Liver (tissue), 9 donors: ENCODE results near the gene MGAT5. TPM values are rescaled to one million over a fixed set of nuclear protein-coding genes. Genes with fewer than 3 reads are reported as not detected.

ENCODE experiments used
- DNase-seq: peaks from one replicate; pipeline ENCODE4 v3.0.0-alpha.2; 2017; ENCODE audit warnings: low spot score
- H3K27ac ChIP-seq, 2 donors: one replicate each; pipeline ENCODE4 v1.7.0; 2013; ENCODE audit warnings: inconsistent platforms in 2 of 2, low read length in 2 of 2, control low read depth in 1 of 2, low read depth in 1 of 2, mild to moderate bottlenecking in 1 of 2
- H3K27me3 ChIP-seq, 4 donors: one replicate each; pipeline versions ENCODE4 v1.6.1 to v1.7.0; 2013; ENCODE audit warnings: low read length in 3 of 4, inconsistent platforms in 1 of 4, mild to moderate bottlenecking in 1 of 4, moderate library complexity in 1 of 4; ENCODE audit not compliant: control insufficient read depth in 4 of 4, insufficient read depth in 4 of 4
- H3K36me3 ChIP-seq, 4 donors: one replicate each; pipeline versions ENCODE4 v1.6.1 to v1.7.0; 2013; ENCODE audit warnings: low read length in 3 of 4, mild to moderate bottlenecking in 3 of 4, low read depth in 1 of 4, moderate library complexity in 1 of 4; ENCODE audit not compliant: control insufficient read depth in 4 of 4, insufficient read depth in 3 of 4
- H3K4me1 ChIP-seq, 4 donors: one replicate each; pipeline versions ENCODE4 v1.6.1 to v1.7.0; 2013; ENCODE audit warnings: low read length in 3 of 4, mild to moderate bottlenecking in 3 of 4, moderate library complexity in 1 of 4; ENCODE audit not compliant: control insufficient read depth in 4 of 4, insufficient read depth in 4 of 4
- H3K4me3 ChIP-seq, 3 donors: one replicate each; pipeline versions ENCODE4 v1.6.1 to v1.7.0; 2013; ENCODE audit warnings: low read length in 3 of 3, control low read depth in 1 of 3, low read depth in 1 of 3, mild to moderate bottlenecking in 1 of 3
- H3K9ac ChIP-seq, 2 donors: one replicate each; pipeline ENCODE4 v1.7.0; 2013; ENCODE audit warnings: low read length in 2 of 2, mild to moderate bottlenecking in 2 of 2, moderate library complexity in 2 of 2, control low read depth in 1 of 2, low read depth in 1 of 2
- H3K9me3 ChIP-seq, 4 donors: one replicate each; pipeline versions ENCODE4 v1.6.1 to v1.7.0; 2013; ENCODE audit warnings: low read length in 3 of 4; ENCODE audit not compliant: control insufficient read depth in 4 of 4
- ATF3 ChIP-seq: IDR thresholded peaks from 2 replicates; pipeline ENCODE4 v1.6.1; 2016; ENCODE audit warnings: antibody characterized with exemption
- EGR1 ChIP-seq, 2 donors: IDR thresholded peaks; 2 replicates each; pipeline ENCODE4 v1.6.1; 2016 to 2018; ENCODE audit warnings: antibody characterized with exemption in 2 of 2, low read depth in 2 of 2
- FOXA1 ChIP-seq: IDR thresholded peaks from 2 replicates; pipeline ENCODE4 v1.6.1; 2016; ENCODE audit warnings: antibody characterized with exemption
- FOXA2 ChIP-seq: IDR thresholded peaks from 2 replicates; pipeline ENCODE4 v1.6.1; 2016; ENCODE audit warnings: antibody characterized with exemption
- GABPA ChIP-seq, 2 donors: IDR thresholded peaks in 1 of 2; conservative IDR thresholded peaks in 1 of 2; 2 replicates each; pipeline ENCODE4 v1.6.1; 2016; ENCODE audit warnings: antibody characterized with exemption in 2 of 2, mild to moderate bottlenecking in 1 of 2, moderate library complexity in 1 of 2
- HNF4A ChIP-seq, 2 donors: conservative IDR thresholded peaks; 2 replicates each; pipeline ENCODE4 v1.6.1; 2016; ENCODE audit warnings: antibody characterized with exemption in 2 of 2, mild to moderate bottlenecking in 2 of 2
- HNF4G ChIP-seq: IDR thresholded peaks from 2 replicates; pipeline ENCODE4 v1.6.1; 2016; ENCODE audit warnings: antibody characterized with exemption
- JUND ChIP-seq, 2 donors: IDR thresholded peaks; 2 replicates each; pipeline ENCODE4 v1.6.1; 2016; ENCODE audit warnings: antibody characterized with exemption in 2 of 2
- NR2F2 ChIP-seq: IDR thresholded peaks from 2 replicates; pipeline ENCODE4 v1.6.1; 2016; ENCODE audit warnings: antibody characterized with exemption
- RAD21 ChIP-seq, 2 donors: IDR thresholded peaks; 2 replicates each; pipeline ENCODE4 v1.6.1; 2016; ENCODE audit warnings: antibody characterized with exemption in 2 of 2, mild to moderate bottlenecking in 2 of 2
- REST ChIP-seq: IDR thresholded peaks from 2 replicates; pipeline ENCODE4 v1.6.1; 2016; ENCODE audit warnings: antibody characterized with exemption, mild to moderate bottlenecking
- RXRA ChIP-seq, 2 donors: IDR thresholded peaks; 2 replicates each; pipeline ENCODE4 v1.6.1; 2017 to 2018; ENCODE audit warnings: antibody characterized with exemption in 2 of 2, mild to moderate bottlenecking in 1 of 2
- SP1 ChIP-seq: IDR thresholded peaks from 2 replicates; pipeline ENCODE4 v1.6.1; 2018; ENCODE audit warnings: antibody characterized with exemption, mild to moderate bottlenecking
- TAF1 ChIP-seq: conservative IDR thresholded peaks from 2 replicates; pipeline ENCODE4 v1.6.1; 2016; ENCODE audit warnings: antibody characterized with exemption, mild to moderate bottlenecking
- YY1 ChIP-seq: IDR thresholded peaks from 2 replicates; pipeline ENCODE4 v1.6.1; 2016; ENCODE audit warnings: antibody characterized with exemption, mild to moderate bottlenecking
- ZBTB33 ChIP-seq: IDR thresholded peaks from 2 replicates; pipeline ENCODE4 v1.6.1; 2016; ENCODE audit warnings: antibody characterized with exemption
- WGBS: extraction: QIAGEN DNeasy Blood & Tissue Kit; methylation state at CpG from one replicate; pipeline ENCODE4 v1.1.7; 2013; 5-methylcytosine and 5-hydroxymethylcytosine counted together
- polyA plus RNA-seq, 2 donors: library from polyadenylated mRNA; stranded (reverse) in 1 of 2; unstranded in 1 of 2; fragments of 200-250 nt in 1 of 2; fragments of >200 nt in 1 of 2; fragmentation: Nextera tagmentation in 1 of 2; extraction: Ambion mirVana in 1 of 2; gene quantifications; one replicate each; pipeline versions ENCODE4 v1.2.1 to v1.2.3, GENCODE V29; 2013 to 2015
- total RNA-seq, 2 donors: library from RNA; depleted of rRNA; stranded (reverse); fragments of >200 nt; gene quantifications; one replicate each; pipeline ENCODE4 v1.2.3, GENCODE V29; 2014
- TF ChIP-seq, protein P1 (sequence below): IDR thresholded peaks from 2 replicates; pipeline ENCODE4 v1.6.1; 2016; ENCODE audit warnings: antibody characterized with exemption
- TF ChIP-seq, protein P2 (sequence below): fragments of 150-350 bp; IDR thresholded peaks from 2 replicates; pipeline ENCODE4 v1.5.1; 2017; ENCODE audit warnings: improper control_type of control experiment, low read depth, low read length; ENCODE audit not compliant: missing input control
- donor health status: healthy.
- donor health status: healthy.
- donor health status: healthy.
- donor health status: healthy.
- donor health status: healthy.

The MGAT5 gene
- total and polyA plus RNA-seq, 4 donors = 1.8 to 12.7 (median 5.6) TPM

DNA sequence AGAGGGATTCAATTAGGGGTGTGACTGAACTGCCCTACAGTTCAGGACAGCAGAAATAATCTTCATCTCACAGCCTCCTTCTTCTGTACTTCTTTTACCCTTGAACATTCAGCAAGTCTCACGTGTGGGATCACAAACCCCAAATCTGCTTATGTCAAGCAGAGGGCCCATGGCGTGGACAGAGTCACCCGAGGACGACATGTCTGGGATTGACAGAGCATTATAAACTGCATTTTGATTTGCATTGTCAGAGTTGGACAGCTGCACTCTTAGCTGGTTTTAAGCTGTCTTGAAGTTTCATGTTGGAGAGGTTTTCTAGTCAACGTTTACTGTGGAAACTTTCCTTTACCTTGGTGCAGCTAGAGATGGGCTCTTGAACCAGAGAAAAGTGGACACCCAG, 26.4 kb downstream of the MGAT5 start:
- Histone ChIP-seq H3K36me3 (no peaks in the 10 kb centered on the region), H3K9ac (no peak overlapping the region), H3K27me3 (no peaks in the 10 kb centered on the region), H3K27ac (no peak overlapping the region), H3K4me1 (no peaks in the 10 kb centered on the region), H3K9me3 (no peaks in the 10 kb centered on the region), H3K4me3 (no peak overlapping the region)
- TF ChIP-seq, protein P1, sequence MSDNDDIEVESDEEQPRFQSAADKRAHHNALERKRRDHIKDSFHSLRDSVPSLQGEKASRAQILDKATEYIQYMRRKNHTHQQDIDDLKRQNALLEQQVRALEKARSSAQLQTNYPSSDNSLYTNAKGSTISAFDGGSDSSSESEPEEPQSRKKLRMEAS = no peak
- TF ChIP-seq EGR1 (IDR thresholded peaks at IDR 0.05; ENCODE audit: low read depth in 2 of 2) = no peak
- TF ChIP-seq ZBTB33 = no peak
- no peak for TF ChIP-seq FOXA2
- no peak for TF ChIP-seq TAF1
- TF ChIP-seq HNF4G = no peak
- TF ChIP-seq RXRA (IDR thresholded peaks at IDR 0.05) = no peak
- TF ChIP-seq, protein P2, sequence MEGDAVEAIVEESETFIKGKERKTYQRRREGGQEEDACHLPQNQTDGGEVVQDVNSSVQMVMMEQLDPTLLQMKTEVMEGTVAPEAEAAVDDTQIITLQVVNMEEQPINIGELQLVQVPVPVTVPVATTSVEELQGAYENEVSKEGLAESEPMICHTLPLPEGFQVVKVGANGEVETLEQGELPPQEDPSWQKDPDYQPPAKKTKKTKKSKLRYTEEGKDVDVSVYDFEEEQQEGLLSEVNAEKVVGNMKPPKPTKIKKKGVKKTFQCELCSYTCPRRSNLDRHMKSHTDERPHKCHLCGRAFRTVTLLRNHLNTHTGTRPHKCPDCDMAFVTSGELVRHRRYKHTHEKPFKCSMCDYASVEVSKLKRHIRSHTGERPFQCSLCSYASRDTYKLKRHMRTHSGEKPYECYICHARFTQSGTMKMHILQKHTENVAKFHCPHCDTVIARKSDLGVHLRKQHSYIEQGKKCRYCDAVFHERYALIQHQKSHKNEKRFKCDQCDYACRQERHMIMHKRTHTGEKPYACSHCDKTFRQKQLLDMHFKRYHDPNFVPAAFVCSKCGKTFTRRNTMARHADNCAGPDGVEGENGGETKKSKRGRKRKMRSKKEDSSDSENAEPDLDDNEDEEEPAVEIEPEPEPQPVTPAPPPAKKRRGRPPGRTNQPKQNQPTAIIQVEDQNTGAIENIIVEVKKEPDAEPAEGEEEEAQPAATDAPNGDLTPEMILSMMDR = no peak
- TF ChIP-seq REST = no peak
- no peak for TF ChIP-seq HNF4A (conservative IDR thresholded peaks at IDR 0.05)
- TF ChIP-seq GABPA (IDR thresholded peaks at IDR 0.05 in 1 of 2, conservative IDR thresholded peaks at IDR 0.05 in 1 of 2) = no peak
- TF ChIP-seq SP1 = no peak
- TF ChIP-seq YY1 = no peak
- no peak for TF ChIP-seq NR2F2
- TF ChIP-seq RAD21 (IDR thresholded peaks at IDR 0.05) = no peak
- TF ChIP-seq JUND (IDR thresholded peaks at IDR 0.05) = no peak
- no peak for TF ChIP-seq FOXA1
- DNase-seq = no peak
- 95% methylated on average over 5 of the region's 5 CpGs for WGBS

- TF ChIP-seq SP1 (no peak), YY1 (no peak), HNF4G (no peak), RAD21 (IDR thresholded peaks at IDR 0.05) (no peak), ATF3 (no peak), FOXA2 (no peak), HNF4A (conservative IDR thresholded peaks at IDR 0.05) (no peak), FOXA1 (no peak), JUND (IDR thresholded peaks at IDR 0.05) (no peak), NR2F2 (no peak), ZBTB33 (no peak)
- TF ChIP-seq, protein P1 = no peak
- TF ChIP-seq, protein P2 = no peak
- no peaks in the 10 kb centered on the region for H3K36me3 ChIP-seq
- no peaks in the 10 kb centered on the region for H3K9me3 ChIP-seq
- 96% methylated on average over 4 of the region's 4 CpGs for WGBS
- H3K9ac ChIP-seq = no peak overlapping the region
- no peaks in the 10 kb centered on the region for H3K27me3 ChIP-seq
- no peaks in the 10 kb centered on the region for H3K4me1 ChIP-seq
- DNase-seq = no peak
- no peak overlapping the region for H3K4me3 ChIP-seq
- no peak overlapping the region for H3K27ac ChIP-seq
These were observed 26.9 kb downstream of the MGAT5 start for GRCh38 chr2:134280726-134281125.
